Liver (tissue), 9 donors: ENCODE data around the gene TAF6. TPM values are rescaled to one million over a fixed set of nuclear protein-coding genes. Genes with fewer than 3 reads are reported as not detected.
A peak's percentile ranks its signal among the peaks of the same experiment; 100 is the strongest.

ENCODE experiments used
- DNase-seq: peaks from one replicate; pipeline ENCODE4 v3.0.0-alpha.2; 2017; ENCODE audit warnings: low spot score
- H3K27ac ChIP-seq, 2 donors: one replicate each; pipeline ENCODE4 v1.7.0; 2013; ENCODE audit warnings: inconsistent platforms in 2 of 2, low read length in 2 of 2, control low read depth in 1 of 2, low read depth in 1 of 2, mild to moderate bottlenecking in 1 of 2
- H3K27me3 ChIP-seq, 4 donors: one replicate each; pipeline versions ENCODE4 v1.6.1 to v1.7.0; 2013; ENCODE audit warnings: low read length in 3 of 4, inconsistent platforms in 1 of 4, mild to moderate bottlenecking in 1 of 4, moderate library complexity in 1 of 4; ENCODE audit not compliant: control insufficient read depth in 4 of 4, insufficient read depth in 4 of 4
- H3K36me3 ChIP-seq, 4 donors: one replicate each; pipeline versions ENCODE4 v1.6.1 to v1.7.0; 2013; ENCODE audit warnings: low read length in 3 of 4, mild to moderate bottlenecking in 3 of 4, low read depth in 1 of 4, moderate library complexity in 1 of 4; ENCODE audit not compliant: control insufficient read depth in 4 of 4, insufficient read depth in 3 of 4
- H3K4me1 ChIP-seq, 4 donors: one replicate each; pipeline versions ENCODE4 v1.6.1 to v1.7.0; 2013; ENCODE audit warnings: low read length in 3 of 4, mild to moderate bottlenecking in 3 of 4, moderate library complexity in 1 of 4; ENCODE audit not compliant: control insufficient read depth in 4 of 4, insufficient read depth in 4 of 4
- H3K4me3 ChIP-seq, 3 donors: one replicate each; pipeline versions ENCODE4 v1.6.1 to v1.7.0; 2013; ENCODE audit warnings: low read length in 3 of 3, control low read depth in 1 of 3, low read depth in 1 of 3, mild to moderate bottlenecking in 1 of 3
- H3K9ac ChIP-seq, 2 donors: one replicate each; pipeline ENCODE4 v1.7.0; 2013; ENCODE audit warnings: low read length in 2 of 2, mild to moderate bottlenecking in 2 of 2, moderate library complexity in 2 of 2, control low read depth in 1 of 2, low read depth in 1 of 2
- H3K9me3 ChIP-seq, 4 donors: one replicate each; pipeline versions ENCODE4 v1.6.1 to v1.7.0; 2013; ENCODE audit warnings: low read length in 3 of 4; ENCODE audit not compliant: control insufficient read depth in 4 of 4
- EGR1 ChIP-seq, 2 donors: IDR thresholded peaks; 2 replicates each; pipeline ENCODE4 v1.6.1; 2016 to 2018; ENCODE audit warnings: antibody characterized with exemption in 2 of 2, low read depth in 2 of 2
- FOXA2 ChIP-seq: IDR thresholded peaks from 2 replicates; pipeline ENCODE4 v1.6.1; 2016; ENCODE audit warnings: antibody characterized with exemption
- GABPA ChIP-seq, 2 donors: IDR thresholded peaks in 1 of 2; conservative IDR thresholded peaks in 1 of 2; 2 replicates each; pipeline ENCODE4 v1.6.1; 2016; ENCODE audit warnings: antibody characterized with exemption in 2 of 2, mild to moderate bottlenecking in 1 of 2, moderate library complexity in 1 of 2
- HNF4A ChIP-seq, 2 donors: conservative IDR thresholded peaks; 2 replicates each; pipeline ENCODE4 v1.6.1; 2016; ENCODE audit warnings: antibody characterized with exemption in 2 of 2, mild to moderate bottlenecking in 2 of 2
- HNF4G ChIP-seq: IDR thresholded peaks from 2 replicates; pipeline ENCODE4 v1.6.1; 2016; ENCODE audit warnings: antibody characterized with exemption
- MAX ChIP-seq: IDR thresholded peaks from 2 replicates; pipeline ENCODE4 v1.6.1; 2016; ENCODE audit warnings: antibody characterized with exemption
- NR2F2 ChIP-seq: IDR thresholded peaks from 2 replicates; pipeline ENCODE4 v1.6.1; 2016; ENCODE audit warnings: antibody characterized with exemption
- RAD21 ChIP-seq, 2 donors: IDR thresholded peaks; 2 replicates each; pipeline ENCODE4 v1.6.1; 2016; ENCODE audit warnings: antibody characterized with exemption in 2 of 2, mild to moderate bottlenecking in 2 of 2
- REST ChIP-seq: IDR thresholded peaks from 2 replicates; pipeline ENCODE4 v1.6.1; 2016; ENCODE audit warnings: antibody characterized with exemption, mild to moderate bottlenecking
- RXRA ChIP-seq, 2 donors: IDR thresholded peaks; 2 replicates each; pipeline ENCODE4 v1.6.1; 2017 to 2018; ENCODE audit warnings: antibody characterized with exemption in 2 of 2, mild to moderate bottlenecking in 1 of 2
- SP1 ChIP-seq: IDR thresholded peaks from 2 replicates; pipeline ENCODE4 v1.6.1; 2018; ENCODE audit warnings: antibody characterized with exemption, mild to moderate bottlenecking
- TAF1 ChIP-seq: conservative IDR thresholded peaks from 2 replicates; pipeline ENCODE4 v1.6.1; 2016; ENCODE audit warnings: antibody characterized with exemption, mild to moderate bottlenecking
- YY1 ChIP-seq: IDR thresholded peaks from 2 replicates; pipeline ENCODE4 v1.6.1; 2016; ENCODE audit warnings: antibody characterized with exemption, mild to moderate bottlenecking
- WGBS: extraction: QIAGEN DNeasy Blood & Tissue Kit; methylation state at CpG from one replicate; pipeline ENCODE4 v1.1.7; 2013; 5-methylcytosine and 5-hydroxymethylcytosine counted together
- polyA plus RNA-seq, 2 donors: library from polyadenylated mRNA; stranded (reverse) in 1 of 2; unstranded in 1 of 2; fragments of 200-250 nt in 1 of 2; fragments of >200 nt in 1 of 2; fragmentation: Nextera tagmentation in 1 of 2; extraction: Ambion mirVana in 1 of 2; gene quantifications; one replicate each; pipeline versions ENCODE4 v1.2.1 to v1.2.3, GENCODE V29; 2013 to 2015
- total RNA-seq, 2 donors: library from RNA; depleted of rRNA; stranded (reverse); fragments of >200 nt; gene quantifications; one replicate each; pipeline ENCODE4 v1.2.3, GENCODE V29; 2014
- TF ChIP-seq, protein P1 (sequence below): fragments of 150-350 bp; IDR thresholded peaks from 2 replicates; pipeline ENCODE4 v1.5.1; 2017; ENCODE audit warnings: improper control_type of control experiment, low read depth, low read length; ENCODE audit not compliant: missing input control
- donor health status: healthy.
- donor health status: healthy.
- donor health status: healthy.
- donor health status: healthy.
- donor health status: healthy.

Gene TAF6
- total and polyA plus RNA-seq, 4 donors, result 8.9 to 17.9 (median 16.2) TPM

- Histone ChIP-seq H3K9ac (no peak overlapping the region), H3K27me3 (no peaks in the 10 kb centered on the region), H3K9me3 (no peaks in the 10 kb centered on the region), H3K36me3 (peaks cover 0 to 3% (median 1%) of the 10 kb centered on the region in 4 donors), H3K27ac (no peak overlapping the region), H3K4me1 (peaks cover 9 to 34% (median 21%) of the 10 kb centered on the region in 4 donors), H3K4me3 (no peak overlapping the region)
- 59% methylated on average over 3 of the region's 3 CpGs for WGBS
- no peak for DNase-seq
- TF ChIP-seq MAX, result no peak
- TF ChIP-seq, protein P1, sequence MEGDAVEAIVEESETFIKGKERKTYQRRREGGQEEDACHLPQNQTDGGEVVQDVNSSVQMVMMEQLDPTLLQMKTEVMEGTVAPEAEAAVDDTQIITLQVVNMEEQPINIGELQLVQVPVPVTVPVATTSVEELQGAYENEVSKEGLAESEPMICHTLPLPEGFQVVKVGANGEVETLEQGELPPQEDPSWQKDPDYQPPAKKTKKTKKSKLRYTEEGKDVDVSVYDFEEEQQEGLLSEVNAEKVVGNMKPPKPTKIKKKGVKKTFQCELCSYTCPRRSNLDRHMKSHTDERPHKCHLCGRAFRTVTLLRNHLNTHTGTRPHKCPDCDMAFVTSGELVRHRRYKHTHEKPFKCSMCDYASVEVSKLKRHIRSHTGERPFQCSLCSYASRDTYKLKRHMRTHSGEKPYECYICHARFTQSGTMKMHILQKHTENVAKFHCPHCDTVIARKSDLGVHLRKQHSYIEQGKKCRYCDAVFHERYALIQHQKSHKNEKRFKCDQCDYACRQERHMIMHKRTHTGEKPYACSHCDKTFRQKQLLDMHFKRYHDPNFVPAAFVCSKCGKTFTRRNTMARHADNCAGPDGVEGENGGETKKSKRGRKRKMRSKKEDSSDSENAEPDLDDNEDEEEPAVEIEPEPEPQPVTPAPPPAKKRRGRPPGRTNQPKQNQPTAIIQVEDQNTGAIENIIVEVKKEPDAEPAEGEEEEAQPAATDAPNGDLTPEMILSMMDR, result no peak
- no peak for TF ChIP-seq SP1
- TF ChIP-seq REST, result no peak
Observed at GRCh38 chr7:100085515-100085914, 33.6 kb downstream of the TAF6 start.

DNA sequence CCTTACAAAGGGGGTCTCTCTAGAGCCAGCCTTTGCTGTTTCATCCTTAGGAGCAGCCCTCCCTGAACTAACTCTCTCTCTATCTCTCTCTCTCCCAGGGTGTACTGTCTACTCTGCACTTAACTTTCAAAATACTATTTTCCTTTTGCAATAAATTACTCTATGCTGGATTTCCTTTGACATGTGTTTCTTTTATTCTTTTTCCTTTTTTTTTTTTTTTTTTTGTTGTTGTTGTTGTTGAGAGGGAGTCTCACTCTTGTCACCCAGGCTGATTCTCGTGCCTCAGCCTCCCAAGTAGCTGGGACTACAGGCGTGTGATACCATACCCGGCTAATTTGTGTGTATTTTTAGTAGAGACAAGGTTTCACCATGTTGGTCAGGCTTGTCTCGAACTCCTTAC is 36.2 kb downstream of the TAF6 start:
- Histone ChIP-seq H3K27me3 (no peaks in the 10 kb centered on the region), H3K9ac (no peak overlapping the region), H3K4me1 (peaks cover 13 to 36% (median 29%) of the 10 kb centered on the region in 4 donors), H3K4me3 (no peak overlapping the region), H3K36me3 (peaks cover 0 to 4% (median 0%) of the 10 kb centered on the region in 4 donors), H3K27ac (peak overlapping the region; percentile 89 to 90), H3K9me3 (no peaks in the 10 kb centered on the region)
- TF ChIP-seq RXRA (IDR thresholded peaks at IDR 0.05), result peak in 1 of 2 donors; percentile 1
- no peak for TF ChIP-seq SP1
- DNase-seq, result no peak
- WGBS, result 69% methylated on average over 4 of the region's 4 CpGs

- peak within 1 kb of the TSS; percentile 88 to 96 for H3K9ac ChIP-seq
- peaks cover 12 to 34% (median 29%) of the 10 kb centered on the region in 4 donors for H3K4me1 ChIP-seq
- DNase-seq, result peak; percentile 98
- under 1% methylated on average over 55 of the region's 55 CpGs for WGBS
- H3K36me3 ChIP-seq, result peaks cover 0 to 10% (median 4%) of the 10 kb centered on the region in 4 donors
- no peaks in the 10 kb centered on the region for H3K27me3 ChIP-seq
- no peaks in the 10 kb centered on the region for H3K9me3 ChIP-seq
- peak within 1 kb of the TSS; percentile 89 to 90 for H3K27ac ChIP-seq
- H3K4me3 ChIP-seq, result peak within 1 kb of the TSS; percentile 80 to 90 (median 83)
- TF ChIP-seq HNF4A (conservative IDR thresholded peaks at IDR 0.05) (peak; percentile 65 to 70), MAX (no peak), GABPA (IDR thresholded peaks at IDR 0.05 in 1 of 2, conservative IDR thresholded peaks at IDR 0.05 in 1 of 2) (peak; percentile 96 to 98), REST (peak; percentile 85), SP1 (peak; percentile 85), YY1 (peak; percentile 83), HNF4G (peak; percentile 31), RAD21 (IDR thresholded peaks at IDR 0.05) (peak; percentile 87 to 92), TAF1 (no peak), FOXA2 (peak; percentile 22), NR2F2 (peak; percentile 68), EGR1 (IDR thresholded peaks at IDR 0.05; ENCODE audit: low read depth in 2 of 2) (peak; percentile 90 to 96)
- TF ChIP-seq, protein P1, result peak; percentile 88
Observed at GRCh38 chr7:100081535-100082102, 37.5 kb downstream of the TAF6 start, which contains the start of gene ZNF3. Gene ZNF3, minus strand, starts transcription at chr7:100081723. Its CDS starts 4,366 bp downstream, at chr7:100077357.
